Measurements from ENCODE around the gene POU3F3. TPM values are rescaled to one million over a fixed set of nuclear protein-coding genes. Genes with fewer than 3 reads are reported as not detected.
A peak's percentile ranks its signal among the peaks of the same experiment; 100 is the strongest.

Gene POU3F3
- total RNA-seq, 1 donor from 2014 or later: not detected

DNA sequence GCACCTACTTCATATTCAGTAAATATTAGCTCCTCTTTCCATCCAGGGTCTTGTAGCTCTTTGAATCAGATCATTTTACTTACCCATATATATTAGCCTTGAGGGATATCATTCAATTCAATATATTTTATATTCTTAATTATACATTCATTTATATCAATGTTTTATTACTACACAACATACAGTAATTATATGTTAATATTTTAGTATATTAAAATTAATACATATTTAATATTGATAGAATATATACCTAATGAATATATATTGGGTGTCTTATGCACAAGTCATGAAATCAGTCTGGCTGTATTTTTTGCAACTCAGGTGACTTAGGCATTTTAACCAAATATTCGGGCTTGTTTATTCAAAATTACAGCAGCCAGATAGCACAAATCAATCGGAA is 37.2 kb downstream of the POU3F3 start:
- Mint-ChIP-seq H3K27me3 (peaks cover 18% of the 10 kb centered on the region), H3K27ac (no peak overlapping the region), H3K4me3 (ENCODE audit: low read depth) (no peak overlapping the region), H3K36me3 (ENCODE audit: insufficient read depth) (no peaks in the 10 kb centered on the region), H3K4me1 (ENCODE audit: low read depth) (no peaks in the 10 kb centered on the region), H3K9me3 (ENCODE audit: low read depth) (no peaks in the 10 kb centered on the region)
- TF ChIP-seq, protein P1, sequence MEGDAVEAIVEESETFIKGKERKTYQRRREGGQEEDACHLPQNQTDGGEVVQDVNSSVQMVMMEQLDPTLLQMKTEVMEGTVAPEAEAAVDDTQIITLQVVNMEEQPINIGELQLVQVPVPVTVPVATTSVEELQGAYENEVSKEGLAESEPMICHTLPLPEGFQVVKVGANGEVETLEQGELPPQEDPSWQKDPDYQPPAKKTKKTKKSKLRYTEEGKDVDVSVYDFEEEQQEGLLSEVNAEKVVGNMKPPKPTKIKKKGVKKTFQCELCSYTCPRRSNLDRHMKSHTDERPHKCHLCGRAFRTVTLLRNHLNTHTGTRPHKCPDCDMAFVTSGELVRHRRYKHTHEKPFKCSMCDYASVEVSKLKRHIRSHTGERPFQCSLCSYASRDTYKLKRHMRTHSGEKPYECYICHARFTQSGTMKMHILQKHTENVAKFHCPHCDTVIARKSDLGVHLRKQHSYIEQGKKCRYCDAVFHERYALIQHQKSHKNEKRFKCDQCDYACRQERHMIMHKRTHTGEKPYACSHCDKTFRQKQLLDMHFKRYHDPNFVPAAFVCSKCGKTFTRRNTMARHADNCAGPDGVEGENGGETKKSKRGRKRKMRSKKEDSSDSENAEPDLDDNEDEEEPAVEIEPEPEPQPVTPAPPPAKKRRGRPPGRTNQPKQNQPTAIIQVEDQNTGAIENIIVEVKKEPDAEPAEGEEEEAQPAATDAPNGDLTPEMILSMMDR (IDR thresholded peaks at IDR 0.05; ENCODE audit: unreplicated experiment): no peak
- no peak for DNase-seq (ENCODE audit: low spot score, unreplicated experiment)

DNA sequence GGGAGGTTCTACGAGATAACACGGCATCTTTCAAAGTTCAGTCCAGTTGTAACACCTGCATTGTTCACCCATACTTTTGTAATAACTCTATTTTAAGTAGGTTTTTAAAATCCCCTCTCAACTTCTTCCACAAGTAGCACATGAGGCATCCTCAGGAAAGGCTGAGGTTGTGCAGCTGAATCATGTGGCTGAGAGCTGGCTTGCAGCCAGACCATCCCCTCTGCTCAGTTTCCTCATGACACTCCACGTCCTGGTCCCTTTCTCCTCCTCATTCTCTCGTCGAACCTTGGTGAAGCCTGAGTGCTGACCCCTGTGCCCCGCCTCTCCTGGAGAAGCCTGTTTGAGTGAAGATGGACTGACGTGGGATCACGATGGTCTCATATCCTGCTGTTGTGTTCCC is 42.5 kb downstream of the POU3F3 start:
- Mint-ChIP-seq H3K4me3 (ENCODE audit: low read depth) (no peak overlapping the region), H3K9me3 (ENCODE audit: low read depth) (no peaks in the 10 kb centered on the region), H3K27me3 (peaks cover 33% of the 10 kb centered on the region), H3K27ac (no peak overlapping the region), H3K4me1 (ENCODE audit: low read depth) (peaks cover 5% of the 10 kb centered on the region), H3K36me3 (ENCODE audit: insufficient read depth) (no peaks in the 10 kb centered on the region)
- DNase-seq (ENCODE audit: low spot score, unreplicated experiment): no peak
- TF ChIP-seq, protein P1 (IDR thresholded peaks at IDR 0.05; ENCODE audit: unreplicated experiment): no peak

DNA sequence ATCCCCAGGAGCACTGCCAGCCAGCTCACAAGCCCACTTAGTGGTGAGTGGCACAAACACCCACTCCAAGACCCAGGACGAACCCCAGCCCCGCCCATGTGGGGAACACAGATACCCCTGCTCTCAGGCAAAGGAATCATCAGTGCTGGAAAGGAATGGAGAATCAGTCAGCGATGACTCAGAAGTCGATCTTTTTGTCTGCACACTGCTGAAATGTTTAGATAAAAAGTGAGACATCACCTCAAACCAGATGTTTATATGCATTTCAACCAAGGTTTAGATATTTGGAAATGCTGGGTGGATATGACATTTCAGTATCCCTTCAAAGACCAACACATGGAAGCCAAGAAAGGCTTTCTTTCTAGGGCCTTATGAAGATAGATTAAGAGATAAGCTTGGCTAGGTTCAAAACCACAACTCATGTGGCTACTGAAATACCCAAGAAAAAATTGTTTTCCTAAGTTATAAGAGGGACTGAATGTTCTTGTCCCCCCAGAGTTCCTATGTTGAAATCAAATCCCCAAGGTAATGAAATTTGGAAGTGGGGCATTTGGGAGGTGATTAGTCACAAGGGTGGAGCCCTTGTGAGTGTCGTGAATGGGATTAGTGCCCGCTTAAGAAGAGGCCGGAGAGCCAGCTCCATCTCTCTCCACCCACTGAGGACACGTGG is 43.7 kb downstream of the POU3F3 start:
- no peaks in the 10 kb centered on the region for H3K9me3 Mint-ChIP-seq (ENCODE audit: low read depth)
- no peak overlapping the region for H3K27ac Mint-ChIP-seq
- H3K36me3 Mint-ChIP-seq (ENCODE audit: insufficient read depth): no peaks in the 10 kb centered on the region
- H3K4me1 Mint-ChIP-seq (ENCODE audit: low read depth): peaks cover 14% of the 10 kb centered on the region
- DNase-seq (ENCODE audit: low spot score, unreplicated experiment): no peak
- no peak overlapping the region for H3K4me3 Mint-ChIP-seq (ENCODE audit: low read depth)
- TF ChIP-seq, protein P1 (IDR thresholded peaks at IDR 0.05; ENCODE audit: unreplicated experiment): no peak
- H3K27me3 Mint-ChIP-seq: peaks cover 33% of the 10 kb centered on the region

DNA sequence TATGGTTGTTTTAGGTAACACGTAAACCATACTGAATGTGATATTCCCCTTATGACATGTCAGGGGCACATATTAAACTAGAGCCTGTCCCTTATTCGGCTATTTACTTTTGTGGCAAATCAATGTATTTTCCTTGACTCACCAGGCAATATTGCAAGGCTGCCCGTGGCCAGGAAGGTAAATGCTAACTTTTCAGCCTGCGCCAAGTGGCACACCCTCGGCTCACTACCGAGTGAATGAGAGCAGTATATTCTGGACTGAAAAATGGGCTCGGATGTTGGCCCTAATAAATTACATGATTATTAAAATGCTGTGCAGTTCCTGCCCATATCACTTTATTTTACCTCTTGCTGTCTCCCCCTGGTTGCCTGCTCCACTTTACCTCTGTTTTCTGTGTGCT is 46.7 kb downstream of the POU3F3 start:
- Mint-ChIP-seq H3K27ac (no peak overlapping the region), H3K4me1 (ENCODE audit: low read depth) (peaks cover 14% of the 10 kb centered on the region), H3K27me3 (peaks cover 24% of the 10 kb centered on the region), H3K36me3 (ENCODE audit: insufficient read depth) (no peaks in the 10 kb centered on the region), H3K9me3 (ENCODE audit: low read depth) (no peaks in the 10 kb centered on the region), H3K4me3 (ENCODE audit: low read depth) (no peak overlapping the region)
- TF ChIP-seq, protein P1 (IDR thresholded peaks at IDR 0.05; ENCODE audit: unreplicated experiment): no peak
- DNase-seq (ENCODE audit: low spot score, unreplicated experiment): no peak

DNA sequence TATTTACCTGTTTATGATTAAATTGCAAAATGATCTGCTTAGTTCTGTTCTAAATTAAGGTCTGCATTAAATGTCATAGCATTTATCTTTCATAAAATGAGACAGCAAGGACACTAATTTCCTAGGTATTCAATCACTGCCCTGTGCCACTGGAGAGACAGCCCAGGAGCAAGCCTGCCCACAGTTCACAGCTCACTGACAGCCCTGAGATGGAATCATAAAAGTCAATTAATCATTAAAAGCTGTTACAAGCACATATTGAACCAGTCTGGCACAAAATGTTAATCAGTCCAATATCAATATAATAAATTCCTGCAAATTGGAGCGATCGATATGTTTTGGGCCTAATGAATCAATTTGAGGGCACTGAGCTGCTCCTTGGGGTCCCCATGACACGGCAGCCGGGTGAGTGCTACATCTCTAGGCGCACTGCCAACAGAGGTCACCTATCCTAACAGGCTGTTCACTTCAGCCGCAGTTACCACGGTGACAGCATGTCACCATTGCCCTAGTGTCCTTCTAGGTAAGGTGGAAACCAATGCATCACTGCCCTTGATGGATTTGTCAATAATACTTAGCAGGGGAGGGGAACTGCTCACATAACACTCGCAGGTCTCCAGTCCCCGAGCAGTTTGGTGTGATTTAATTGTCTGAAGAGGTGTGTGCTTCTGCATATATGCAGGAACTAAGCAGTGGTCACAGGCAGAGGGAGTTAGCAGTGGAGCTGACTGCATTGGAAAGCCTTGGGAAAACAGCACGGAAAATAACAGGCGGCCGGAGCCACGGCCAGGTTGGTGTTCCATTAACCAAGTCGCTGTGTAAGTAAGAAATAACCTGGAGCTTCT is 47.3 kb downstream of the POU3F3 start:
- H3K9me3 Mint-ChIP-seq (ENCODE audit: low read depth): no peaks in the 10 kb centered on the region
- H3K27me3 Mint-ChIP-seq: peaks cover 23% of the 10 kb centered on the region
- no peak for DNase-seq (ENCODE audit: low spot score, unreplicated experiment)
- H3K36me3 Mint-ChIP-seq (ENCODE audit: insufficient read depth): no peaks in the 10 kb centered on the region
- peak overlapping the region; percentile 54 for H3K27ac Mint-ChIP-seq
- H3K4me3 Mint-ChIP-seq (ENCODE audit: low read depth): no peak overlapping the region
- H3K4me1 Mint-ChIP-seq (ENCODE audit: low read depth): peaks cover 14% of the 10 kb centered on the region
- TF ChIP-seq, protein P1 (IDR thresholded peaks at IDR 0.05; ENCODE audit: unreplicated experiment): no peak
